Heart left ventricle (tissue), 13 donors: ENCODE measurements around the gene VPS39.

Source experiments
- CTCF ChIP-seq, 12 donors: fragments of 200-600 bp; sonication (generic) in 4 of 12; IDR thresholded peaks; one replicate each; pipeline versions ENCODE4 v1.5.0 to v1.8.0; 2018 to 2022; ENCODE audit warnings: antibody characterized with exemption in 12 of 12, mild to moderate bottlenecking in 5 of 12
- POLR2A ChIP-seq, 2 donors: fragments of 450-650 bp; IDR thresholded peaks; one replicate each; pipeline ENCODE4 v1.6.1; 2017; ENCODE audit warnings: antibody characterized with exemption in 2 of 2, mild to moderate bottlenecking in 2 of 2, moderate library complexity in 2 of 2
- donor health status: ischemic (EF 13 %, LVEDD 7.1; RV severe dilation, severe dysfunction).
- donor health status: DM: no; HTN: yes; CAD: no.
- donor health status: DM: no; HTN: no; CAD: no.
- donor health status: ischemic (EF 25% LVEDD 6.9; RV normal size, moderate dysfunction).
- donor health status: ischemic (EF 25% LVEDD 5.7; RV mildly dilated, moderate dysfunction).
- donor health status: ischemic (EF 35%, LVEDD 5.7; RV mildly dilated, moderate dysfunction).
- donor health status: nonischemic (EF 11% LVEDD 7.7; RV severe dilation, severe dysfunction).
- donor health status: DM: yes; HTN: yes; CAD: no.
- donor health status: PGD.
- donor health status: ischemic (EF 29% LVEDD 5.4; RV normal size, mild dysfunction).
- donor health status: nonischemic (EF 23%, LVEDD 6.1; RV moderate dilation, normal function).

DNA sequence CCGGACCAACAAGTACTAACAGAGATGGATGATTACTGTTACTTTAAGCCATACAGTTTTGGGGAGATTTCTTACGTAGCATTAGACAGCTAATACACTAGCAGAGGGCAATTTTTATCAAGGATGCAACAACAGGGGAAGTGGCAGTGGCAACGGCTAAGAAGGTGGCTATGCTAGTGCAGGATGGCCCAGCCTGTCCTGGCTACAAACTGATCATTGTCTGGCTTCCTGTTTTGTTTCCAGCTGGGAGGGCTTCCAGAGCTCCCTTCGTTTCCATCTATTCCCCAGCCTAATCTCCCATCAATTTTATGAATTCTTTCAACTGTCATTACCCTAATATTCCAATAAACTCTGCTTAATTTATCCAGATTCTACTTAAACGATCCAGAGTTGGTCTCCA lies 35.6 kb downstream of the VPS39 start:
- TF ChIP-seq CTCF (IDR thresholded peaks at IDR 0.05) (no peak), POLR2A (IDR thresholded peaks at IDR 0.05) (no peak)
